SK-MEL-5 (cell line): ENCODE results near the gene PDLIM4. TPM values are rescaled to one million over a fixed set of nuclear protein-coding genes. Genes with fewer than 3 reads are reported as not detected.
A peak's percentile ranks its signal among the peaks of the same experiment; 100 is the strongest.

Experiments
- DNase-seq: peaks from one replicate; pipeline ENCODE4 v3.0.0-alpha.2; 2016; ENCODE audit warnings: low read depth, low spot score
- in situ Hi-C: cut with HindIII; loops from 2 replicates; pipeline ENCODE4 v1.10.0; 2016; ENCODE audit warnings: low sequenced_read_pairs, high pct_unique_total_duplicates, low pct_unique_long_range_greater_than_20kb
- total RNA-seq: library from RNA; depleted of rRNA; stranded (reverse); fragments of >200 nt; shearing (Covaris generic); gene quantifications from 2 replicates; pipeline ENCODE4 v1.2.3, GENCODE V29; 2014

The PDLIM4 gene
- total RNA-seq, 1 experiment from 2014 or later: 1.8 TPM

- in situ Hi-C loops: no loop called here
- DNase-seq: peak; percentile 83
Observed at GRCh38 chr5:132260714-132261551, 3.4 kb downstream of the PDLIM4 start.

DNA sequence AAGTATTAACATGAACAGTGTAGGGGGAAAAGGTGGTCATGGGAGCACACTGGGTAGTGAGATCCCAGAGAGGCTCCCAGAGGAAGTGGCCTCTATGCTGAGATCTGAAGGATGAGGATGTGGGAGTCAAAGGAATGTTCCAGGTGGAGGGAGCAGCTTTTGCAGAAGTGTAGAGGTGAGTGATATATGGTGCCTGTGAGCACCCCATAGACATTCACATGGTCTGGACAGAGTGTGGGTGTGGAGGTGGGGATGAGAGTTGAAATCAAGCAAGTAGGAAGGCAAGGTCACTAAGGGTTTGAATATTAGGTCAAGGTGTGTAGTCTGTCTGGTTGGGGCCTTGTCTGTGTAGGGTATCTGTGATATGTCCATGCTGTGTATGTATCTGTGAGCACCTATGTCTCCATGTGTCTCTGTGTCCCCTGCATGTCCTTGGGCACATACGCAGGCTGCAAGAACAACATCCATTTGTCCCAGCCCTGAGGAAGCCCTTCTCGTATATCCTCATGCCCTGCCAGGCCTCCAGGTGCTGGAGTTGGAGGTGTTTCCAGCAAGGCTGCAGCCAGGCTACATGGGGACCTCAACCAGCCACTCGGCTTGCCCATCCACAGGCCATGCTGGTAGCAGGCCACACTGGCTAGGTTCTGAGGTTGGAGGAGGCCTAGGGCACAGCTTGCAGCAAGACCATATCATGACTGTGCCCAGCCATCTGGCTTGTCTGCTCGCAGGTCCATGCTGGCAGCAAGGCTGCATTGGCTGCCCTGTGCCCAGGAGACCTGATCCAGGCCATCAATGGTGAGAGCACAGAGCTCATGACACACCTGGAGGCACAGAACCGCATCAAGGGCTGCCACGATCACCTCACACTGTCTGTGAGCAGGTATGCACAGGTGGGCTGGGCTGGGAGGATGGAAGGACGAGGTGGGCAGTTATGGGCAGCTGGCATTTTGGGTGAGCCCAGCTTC is 4.7 kb downstream of the PDLIM4 start:
- in situ Hi-C loops: no loop called here
- no peak for DNase-seq

- in situ Hi-C loops: no loop called here
- no peak for DNase-seq
Observed at GRCh38 chr5:132262882-132263547, 5.5 kb downstream of the PDLIM4 start.

- no peak for DNase-seq
- in situ Hi-C loops: no loop called here
Observed at GRCh38 chr5:132263548-132264261, 6.2 kb downstream of the PDLIM4 start.

DNA sequence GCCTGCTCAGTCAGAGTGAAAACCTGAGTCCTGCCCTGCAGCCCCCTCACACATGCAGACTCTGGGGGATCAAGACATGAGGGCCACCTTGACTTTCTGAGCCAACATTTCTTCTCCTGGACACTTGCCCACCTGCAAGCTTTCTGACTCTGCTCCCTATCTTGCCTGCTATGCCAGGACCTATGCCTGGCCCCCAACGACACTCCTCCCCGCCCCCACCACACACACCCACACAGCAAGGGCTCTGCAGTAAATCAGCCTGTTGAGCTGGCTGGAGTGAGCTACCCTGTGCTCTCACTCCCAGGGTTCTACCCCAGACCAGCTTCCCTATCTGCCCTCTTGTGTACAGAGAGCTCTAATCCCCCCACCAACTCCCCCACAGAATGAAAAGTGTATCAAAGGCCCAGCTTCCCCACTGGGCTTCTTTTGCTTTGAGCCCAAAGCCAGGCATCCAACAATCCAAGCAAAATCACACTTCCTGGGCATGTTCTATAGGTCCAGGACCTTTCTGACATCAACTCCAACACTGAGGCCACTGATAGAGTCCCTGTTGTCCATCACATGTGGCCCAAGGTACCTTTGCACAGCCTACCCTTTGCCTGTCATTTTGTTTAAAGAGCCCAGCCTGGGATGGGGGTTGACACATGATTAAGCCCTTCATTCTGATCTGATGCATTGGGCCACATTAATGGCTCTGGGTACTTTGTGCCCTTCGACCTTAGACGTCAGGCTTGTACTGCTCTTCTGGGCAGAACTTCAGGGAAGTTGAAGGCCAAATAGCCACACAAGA is 7.2 kb downstream of the PDLIM4 start:
- in situ Hi-C loops: no loop called here

DNA sequence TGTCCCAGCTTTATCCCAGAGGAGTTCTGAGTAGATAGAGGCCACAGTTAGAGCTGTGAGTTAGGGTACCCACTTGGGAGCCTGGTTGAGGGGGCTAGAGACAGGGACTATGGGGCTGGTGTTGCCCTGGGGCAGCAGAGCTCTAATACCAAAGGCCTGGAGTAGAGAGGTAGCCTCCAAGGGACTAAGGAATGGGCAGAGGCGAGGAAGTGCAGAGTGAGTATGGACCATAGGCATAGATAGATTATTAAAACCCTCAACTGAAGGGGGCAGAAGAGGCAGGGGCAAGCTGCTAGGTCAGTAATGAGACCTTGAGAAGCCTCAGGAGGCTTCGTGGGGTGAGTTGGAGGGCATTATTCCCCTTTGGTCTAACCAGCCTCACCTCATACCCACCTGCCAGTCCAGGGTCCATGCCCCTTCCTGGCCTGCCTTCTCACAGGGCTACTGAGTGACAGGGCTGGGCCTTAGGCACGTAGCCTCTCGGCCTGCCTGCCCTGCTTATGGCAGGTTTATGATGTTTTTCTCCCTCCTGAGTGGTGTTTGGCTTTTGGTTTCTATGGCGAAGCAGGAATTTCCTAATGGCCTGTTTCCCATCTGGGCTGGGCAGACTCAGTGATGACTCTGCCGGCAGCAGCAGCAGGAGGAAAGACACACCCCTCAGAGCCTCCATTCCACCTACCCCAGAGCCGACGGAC is 8.0 kb downstream of the PDLIM4 start:
- DNase-seq: no peak

More for the DNA sequence above, 7.2 kb downstream of the PDLIM4 start:
- DNase-seq: no peak

DNA sequence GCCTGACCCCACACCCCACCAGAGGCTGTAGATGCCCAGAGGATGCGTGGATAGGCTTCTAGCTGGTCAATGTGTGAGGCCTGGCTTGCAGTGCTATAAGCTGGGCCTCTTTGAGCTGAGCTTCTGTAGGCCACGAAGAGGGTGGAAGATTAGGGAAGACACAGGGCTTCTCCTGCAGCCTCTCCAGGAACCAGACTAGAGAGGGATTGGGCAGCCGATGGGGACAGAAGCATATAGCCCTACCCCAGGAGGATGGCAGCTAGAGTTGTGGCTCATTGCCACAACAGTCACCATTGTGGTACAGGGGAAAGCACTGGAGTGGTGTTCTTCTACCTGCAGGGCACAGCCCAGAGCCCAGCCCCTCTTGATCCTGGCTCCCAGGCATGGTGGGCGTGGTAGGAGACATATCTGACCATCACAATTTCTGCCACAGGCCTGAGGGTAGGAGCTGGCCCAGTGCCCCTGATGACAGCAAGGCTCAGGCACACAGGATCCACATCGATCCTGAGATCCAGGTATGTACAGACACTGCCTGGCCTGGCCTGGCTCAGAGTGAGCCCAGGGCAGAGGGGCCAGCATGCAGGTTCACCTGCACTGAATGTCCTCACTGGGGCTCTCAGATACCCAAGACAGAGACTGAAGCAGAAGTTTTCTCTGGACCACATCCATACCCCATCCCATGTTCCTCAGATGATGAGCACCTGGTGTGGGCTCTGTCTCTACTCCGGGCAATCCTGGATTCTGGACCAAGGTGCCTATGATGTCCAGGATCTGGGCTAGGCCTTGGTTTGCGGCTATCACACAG is 8.7 kb downstream of the PDLIM4 start:
- no peak for DNase-seq

More for the DNA sequence above, 8.0 kb downstream of the PDLIM4 start:
- in situ Hi-C loops: no loop called here

DNA sequence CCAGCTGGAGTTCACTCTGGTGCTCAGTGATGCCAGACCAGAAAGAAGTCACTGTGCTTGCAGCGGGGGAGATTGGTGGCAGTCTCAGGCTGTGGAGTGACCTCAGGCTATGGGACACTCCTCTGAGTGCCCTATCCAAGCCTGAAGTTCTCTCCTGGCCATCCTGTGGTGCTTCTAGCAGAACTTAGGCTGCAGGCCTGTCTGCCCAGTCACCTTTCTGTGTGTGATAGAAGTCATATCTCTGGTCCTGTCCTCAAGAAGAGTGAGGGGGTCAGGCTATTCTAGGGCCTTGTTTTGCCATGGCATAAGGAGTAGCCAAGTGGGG is 9.3 kb downstream of the PDLIM4 start:
- in situ Hi-C loops: no loop called here
- DNase-seq: no peak

More for the DNA sequence above, 8.7 kb downstream of the PDLIM4 start:
- in situ Hi-C loops: no loop called here

DNA sequence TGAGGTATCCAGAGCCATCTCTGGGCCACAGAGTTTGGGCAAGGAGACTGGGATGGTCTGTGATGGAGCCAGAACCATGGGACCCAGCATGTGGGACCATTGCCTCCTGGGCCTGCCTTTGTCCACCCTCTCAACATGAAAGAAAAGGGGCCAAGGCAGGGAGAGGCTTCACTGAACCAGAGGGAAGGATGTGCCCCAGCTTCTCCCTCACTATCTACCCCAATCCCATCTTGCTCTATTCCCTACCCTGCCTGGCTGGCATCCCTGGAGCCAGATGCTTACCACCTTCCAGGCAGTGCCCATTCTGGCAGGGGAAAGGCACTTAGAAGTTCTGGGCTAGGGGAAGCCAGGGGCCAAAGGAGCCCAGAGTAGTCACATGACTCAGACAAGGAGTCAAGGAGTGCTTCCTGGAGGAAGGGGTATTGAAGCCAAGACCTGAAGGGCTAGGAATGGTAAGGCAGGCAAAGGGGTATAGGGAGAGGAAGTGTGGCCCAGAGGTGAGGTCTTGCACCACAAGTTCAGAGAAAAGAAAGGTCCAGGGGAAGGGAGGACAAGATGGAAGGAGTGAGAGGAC is 9.8 kb downstream of the PDLIM4 start:
- in situ Hi-C loops: no loop called here
- no peak for DNase-seq

DNA sequence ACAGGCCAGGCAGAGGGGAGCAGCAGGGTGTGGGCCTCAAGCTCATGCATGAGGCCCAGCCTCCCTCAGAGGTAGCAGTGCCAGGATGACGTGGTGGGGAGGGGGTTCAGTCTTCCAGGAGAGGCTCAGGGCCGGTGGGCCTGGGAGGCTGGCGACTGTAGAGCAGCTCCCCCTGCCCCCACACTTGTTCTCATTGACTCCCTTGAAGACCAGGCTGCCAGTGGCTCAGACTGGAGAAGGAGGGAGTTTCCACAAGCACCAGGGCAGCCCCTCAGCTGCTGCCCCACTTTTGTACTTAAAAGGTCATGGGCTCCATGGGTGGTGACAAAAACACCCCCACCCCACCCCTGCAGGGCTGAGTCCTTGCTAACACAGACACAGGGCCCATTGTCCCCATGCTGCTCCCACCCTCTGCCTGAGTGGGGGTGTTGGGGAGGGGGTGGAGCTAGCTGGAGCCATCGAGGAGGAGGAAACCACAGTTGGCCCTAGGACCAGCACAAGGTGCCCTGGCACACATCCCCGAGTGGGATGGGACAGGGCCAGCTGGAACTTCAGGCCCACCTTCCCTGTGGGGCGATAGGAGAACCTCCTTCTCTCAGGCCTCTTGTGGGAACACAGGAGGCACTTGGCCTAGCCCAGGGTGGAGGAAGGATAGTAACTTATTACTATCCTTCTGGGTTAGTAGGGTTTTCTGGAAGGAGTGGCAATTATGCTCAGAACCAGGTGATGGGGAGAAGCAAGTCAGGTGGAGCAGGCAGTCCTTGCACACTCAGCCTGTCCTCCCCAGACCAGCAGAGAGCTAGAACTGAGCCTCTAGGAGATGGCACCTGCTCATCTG is 10.7 kb downstream of the PDLIM4 start:
- DNase-seq: peak; percentile 31
- in situ Hi-C loops: no loop called here

- in situ Hi-C loops: no loop called here
- no peak for DNase-seq
Observed at GRCh38 chr5:132268769-132269551, 11.5 kb downstream of the PDLIM4 start.

DNA sequence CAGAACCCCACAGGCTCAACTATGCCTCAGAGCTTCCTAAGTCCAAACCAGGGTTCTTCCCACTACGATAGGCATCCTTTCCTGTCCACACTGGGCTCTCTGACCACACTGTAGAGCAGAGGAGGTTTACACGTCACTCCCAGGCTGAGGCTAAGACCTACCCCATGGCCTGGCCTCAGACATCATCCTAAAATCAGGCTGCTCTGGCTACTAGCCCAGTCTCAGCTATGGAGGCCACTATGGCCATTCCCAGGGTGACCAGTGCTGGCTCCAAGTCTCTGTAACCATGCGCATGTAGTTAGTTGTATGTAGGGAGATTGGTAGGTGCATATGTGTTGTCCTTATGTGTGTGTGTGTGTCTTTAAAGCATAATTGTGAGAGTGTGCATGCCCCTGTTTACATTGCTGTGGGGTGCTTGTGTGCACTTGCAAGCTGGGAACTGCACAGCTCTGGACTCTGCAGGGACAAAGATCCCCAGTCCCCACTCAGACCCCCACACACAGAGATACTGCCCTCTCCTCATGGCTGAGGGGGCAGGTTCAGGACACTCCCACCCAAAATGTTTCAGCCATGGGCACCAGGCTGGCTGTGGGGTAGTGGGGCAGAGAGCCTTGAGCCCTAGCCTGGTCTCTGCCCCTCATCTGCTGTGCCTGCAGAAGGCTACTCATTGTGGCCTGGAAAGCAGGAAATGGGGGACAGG is 12.3 kb downstream of the PDLIM4 start:
- no peak for DNase-seq

GRCh38 chr5:132270335-132270665 is 12.8 kb downstream of the PDLIM4 start:
- in situ Hi-C loops: no loop called here
- no peak for DNase-seq

More for the DNA sequence above, 12.3 kb downstream of the PDLIM4 start:
- in situ Hi-C loops: no loop called here
